HCT116 (cell line): Measurements from ENCODE around the gene TBL2. TPM values are rescaled to one million over a fixed set of nuclear protein-coding genes. Genes with fewer than 3 reads are reported as not detected.

Source experiments
- ATAC-seq: fragments of 200-7000 bp; cut with Tn5 transposase; 2 replicates; pipeline ENCODE4 v1.9.1; 2020; ENCODE audit warnings: mild to moderate bottlenecking, moderate library complexity
- BruUV-seq: library from RNA; stranded (reverse); fragments of 400-500 nt; replicated peaks from 2 replicates; lab custom pipeline; 2021; lab: Mats Ljungman, UMichigan
- CTCF ChIA-PET: fragments of 300-600 bp; sonication (Branson Sonifier 250); formaldehyde crosslinking; loops from one replicate; lab custom pipeline; 2021; ENCODE audit warnings: antibody characterized with exemption; lab: Charles Lee
- POLR2A ChIA-PET: fragments of 300-600, 350-600 bp; sonication (Branson Sonifier 250); formaldehyde crosslinking; loops from one replicate; lab custom pipeline; 2021; ENCODE audit warnings: antibody characterized with exemption; lab: Charles Lee
- RAD21 ChIA-PET, 2 experiments: fragments of 300-600 bp; sonication (Branson Sonifier 250); formaldehyde crosslinking; loops; one replicate each; lab custom pipeline; 2023; ENCODE audit warnings: low total read pairs in 2 of 2; ENCODE audit not compliant: uncharacterized antibody in 2 of 2, unreplicated experiment in 2 of 2, low non-redundant PET in 1 of 2; lab: Charles Lee
- DNase-seq: peaks from one replicate; pipeline ENCODE4 v3.0.0-alpha.2; 2010; ENCODE audit warnings: low read depth, low spot score
- H2AFZ ChIP-seq: fragments of 200-600 bp; shearing (Covaris generic), sonication (generic); 2 replicates; pipeline ENCODE4 v1.6.1; 2017; ENCODE audit warnings: low read depth, mixed run types, mixed read lengths, antibody characterized with exemption, low read length; ENCODE audit not compliant: poor library complexity, severe bottlenecking
- H3K27ac ChIP-seq: 2 replicates; pipeline ENCODE4 v1.5.1; 2012; ENCODE audit warnings: low read depth, low read length
- H3K27me3 ChIP-seq: fragments of 200-600 bp; sonication (generic); 2 replicates; pipeline ENCODE4 v1.6.1; 2016; ENCODE audit warnings: mixed run types, low read length, mixed read lengths; ENCODE audit not compliant: insufficient read depth
- H3K36me3 ChIP-seq, 2 experiments: fragments of 200-500 bp in 1 of 2; fragments of 200-600 bp in 1 of 2; sonication (Bioruptor generic) in 1 of 2; sonication (generic) in 1 of 2; 2 replicates each; pipeline versions ENCODE4 v1.5.1 to v1.6.1; 2014 to 2016; ENCODE audit warnings: low read length in 2 of 2, inconsistent platforms in 1 of 2, mixed read lengths in 1 of 2, mixed run types in 1 of 2; ENCODE audit not compliant: insufficient read depth in 2 of 2, control insufficient read depth in 1 of 2
- H3K4me1 ChIP-seq, 2 experiments: fragments of 200-600 bp in 1 of 2; sonication (generic) in 1 of 2; 2 replicates each; pipeline versions ENCODE4 v1.5.1 to v1.6.1; 2012 to 2017; ENCODE audit warnings: low read length in 2 of 2, inconsistent platforms in 1 of 2, mild to moderate bottlenecking in 1 of 2, mixed read lengths in 1 of 2, mixed run types in 1 of 2, moderate library complexity in 1 of 2; ENCODE audit not compliant: insufficient read depth in 2 of 2, control insufficient read depth in 1 of 2
- H3K4me2 ChIP-seq: fragments of 200-600 bp; sonication (generic); 2 replicates; pipeline ENCODE4 v1.6.1; 2017; ENCODE audit warnings: mixed run types, low read length, mixed read lengths
- H3K4me3 ChIP-seq, 2 experiments: fragments of 200-600 bp in 1 of 2; sonication (generic) in 1 of 2; replicated peaks in 1 of 2; 2 replicates each; pipeline ENCODE4 v1.5.1; 2011 to 2016; ENCODE audit warnings: low read length in 2 of 2, control low read depth in 1 of 2, low read depth in 1 of 2, mild to moderate bottlenecking in 1 of 2, mixed read lengths in 1 of 2, mixed run types in 1 of 2
- H3K79me2 ChIP-seq: fragments of 200-600 bp; sonication (generic); 2 replicates; pipeline ENCODE4 v1.6.1; 2017; ENCODE audit warnings: mild to moderate bottlenecking, mixed run types, low read length, moderate library complexity, mixed read lengths; ENCODE audit not compliant: insufficient read depth
- H3K9ac ChIP-seq: fragments of 200-600 bp; sonication (generic); 2 replicates; pipeline ENCODE4 v1.6.1; 2016; ENCODE audit warnings: low read length, mixed read lengths
- H3K9me2 ChIP-seq: fragments of 200-600 bp; sonication (generic), shearing (Covaris generic); 2 replicates; pipeline ENCODE4 v1.6.1; 2017; ENCODE audit warnings: mixed run types, mild to moderate bottlenecking, moderate library complexity; ENCODE audit not compliant: insufficient read depth
- H3K9me3 ChIP-seq, 2 experiments: fragments of 200-500 bp in 1 of 2; fragments of 200-600 bp in 1 of 2; sonication (Bioruptor generic) in 1 of 2; sonication (generic) in 1 of 2; 2 replicates each; pipeline ENCODE4 v1.6.1; 2014 to 2017; ENCODE audit warnings: low read length in 2 of 2, mixed read lengths in 2 of 2, inconsistent platforms in 1 of 2, low read depth in 1 of 2, mild to moderate bottlenecking in 1 of 2, mixed run types in 1 of 2, moderate library complexity in 1 of 2; ENCODE audit not compliant: control insufficient read depth in 1 of 2, insufficient read depth in 1 of 2
- H4K20me1 ChIP-seq: fragments of 200-600 bp; sonication (generic), shearing (Covaris generic); 2 replicates; pipeline ENCODE4 v1.6.1; 2017; ENCODE audit warnings: mixed run types, mild to moderate bottlenecking, moderate library complexity; ENCODE audit not compliant: insufficient read depth
- CBX3 ChIP-seq: IDR thresholded peaks from 2 replicates; pipeline ENCODE4 v1.6.1; 2012; ENCODE audit warnings: low read depth
- CEBPB ChIP-seq: IDR thresholded peaks from 2 replicates; pipeline ENCODE4 v1.6.1; 2012; ENCODE audit warnings: low read depth
- ELF1 ChIP-seq: IDR thresholded peaks from 2 replicates; pipeline ENCODE4 v1.6.1; 2012; ENCODE audit warnings: low read depth, borderline replicate concordance
- EZH2 ChIP-seq: fragments of 200-600 bp; sonication (generic); IDR thresholded peaks from 2 replicates; pipeline ENCODE4 v1.6.1; 2017; ENCODE audit warnings: antibody characterized with exemption, mixed run types
- POLR2A ChIP-seq: IDR thresholded peaks from 2 replicates; pipeline ENCODE4 v1.7.0; 2011; ENCODE audit warnings: borderline replicate concordance; ENCODE audit not compliant: insufficient read depth, insufficient read length; ENCODE audit errors: extremely low read depth
- POLR2AphosphoS5 ChIP-seq: IDR thresholded peaks from 2 replicates; pipeline ENCODE4 v1.6.1; 2011; ENCODE audit warnings: mild to moderate bottlenecking, low read depth, low read length, moderate library complexity
- SIN3A ChIP-seq: IDR thresholded peaks from 2 replicates; pipeline ENCODE4 v1.6.1; 2012; ENCODE audit warnings: low read depth
- SRF ChIP-seq: IDR thresholded peaks from 2 replicates; pipeline ENCODE4 v1.6.1; 2012; ENCODE audit warnings: low read depth
- TCF7L2 ChIP-seq: IDR thresholded peaks from 2 replicates; pipeline ENCODE4 v1.7.0; 2011; ENCODE audit warnings: borderline replicate concordance, inconsistent platforms; ENCODE audit not compliant: insufficient read depth, insufficient read length; ENCODE audit errors: extremely low read depth
- ZNF274 ChIP-seq: fragments of 200-500 bp; sonication (Bioruptor generic); IDR thresholded peaks from 2 replicates; pipeline ENCODE4 v1.6.1; 2014; ENCODE audit warnings: mild to moderate bottlenecking, low read depth, low read length, inconsistent platforms
- intact Hi-C: fragments of 100-400 bp; cut with micrococcal nuclease; formaldehyde crosslinking; loops from 2 replicates; pipeline ENCODE4 v1.10.0; 2022
- total RNA-seq: library from RNA; stranded (reverse); gene quantifications from one replicate; pipeline ENCODE4 v1.2.1, GENCODE V29; 2021; ENCODE audit not compliant: unreplicated experiment
- TF ChIP-seq, protein P1 (sequence below): IDR thresholded peaks from 2 replicates; pipeline ENCODE4 v1.6.1; 2012
- TF ChIP-seq, protein P2 (sequence below), 3 experiments: fragments of 200-600 bp in 1 of 3; sonication (generic) in 1 of 3; IDR thresholded peaks in 2 of 3; conservative IDR thresholded peaks in 1 of 3; 2 replicates each; pipeline ENCODE4 v1.5.1; 2012 to 2017; ENCODE audit warnings: low read depth in 2 of 3, low read length in 2 of 3, antibody characterized with exemption in 1 of 3, borderline replicate concordance in 1 of 3, control low read depth in 1 of 3, mild to moderate bottlenecking in 1 of 3, mixed read lengths in 1 of 3, mixed run types in 1 of 3, moderate library complexity in 1 of 3; ENCODE audit not compliant: insufficient read depth in 1 of 3
- TF ChIP-seq, protein P3 (sequence below): IDR thresholded peaks from 2 replicates; pipeline ENCODE4 v1.6.1; 2012

TBL2 gene
- total RNA-seq, 1 experiment from 2014 or later = 55.0 TPM

DNA sequence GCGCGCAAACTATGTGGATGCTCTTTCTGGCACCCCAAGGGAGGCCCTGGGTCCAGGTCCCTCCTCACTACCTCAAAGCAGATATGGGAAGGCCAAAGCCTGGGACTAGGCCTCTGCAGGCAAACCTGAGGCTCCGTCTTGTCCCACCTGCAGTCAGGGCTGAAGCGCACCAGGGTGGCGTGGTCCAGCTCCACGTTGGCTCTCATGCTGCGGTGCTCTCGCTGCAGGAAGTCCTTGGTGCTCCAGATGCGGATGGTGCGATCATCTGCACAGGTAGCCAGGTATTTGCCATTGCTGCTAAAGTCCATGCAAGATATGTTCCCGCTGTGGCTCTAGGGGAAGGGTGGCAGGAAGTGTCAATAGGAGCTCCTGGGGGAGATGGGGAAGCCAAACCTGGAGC is 4.6 kb downstream of the TBL2 start:
- Histone ChIP-seq H3K27ac (no peak overlapping the region), H3K9me3 (no peaks in the 10 kb centered on the region), H3K4me3 (no peak overlapping the region), H3K9ac (no peak overlapping the region), H3K79me2 (peaks cover 52% of the 10 kb centered on the region), H3K27me3 (no peaks in the 10 kb centered on the region), H3K36me3 (peaks cover 48 to 51% of the 10 kb centered on the region in 2 experiments), H3K4me2 (no peak overlapping the region), H2AFZ (no peak overlapping the region), H3K9me2 (no peaks in the 10 kb centered on the region), H4K20me1 (no peaks in the 10 kb centered on the region), H3K4me1 (peaks cover 17 to 21% of the 10 kb centered on the region in 2 experiments)
- ChIA-PET RAD21 (no interaction called here), POLR2A (no interaction called here), CTCF (no interaction called here)
- no TSS peak for BruUV-seq
- no peak for ATAC-seq
- DNase-seq = no peak
- intact Hi-C loops = no loop called here
- TF ChIP-seq, protein P1, sequence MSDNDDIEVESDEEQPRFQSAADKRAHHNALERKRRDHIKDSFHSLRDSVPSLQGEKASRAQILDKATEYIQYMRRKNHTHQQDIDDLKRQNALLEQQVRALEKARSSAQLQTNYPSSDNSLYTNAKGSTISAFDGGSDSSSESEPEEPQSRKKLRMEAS = no peak
- TF ChIP-seq, protein P2, sequence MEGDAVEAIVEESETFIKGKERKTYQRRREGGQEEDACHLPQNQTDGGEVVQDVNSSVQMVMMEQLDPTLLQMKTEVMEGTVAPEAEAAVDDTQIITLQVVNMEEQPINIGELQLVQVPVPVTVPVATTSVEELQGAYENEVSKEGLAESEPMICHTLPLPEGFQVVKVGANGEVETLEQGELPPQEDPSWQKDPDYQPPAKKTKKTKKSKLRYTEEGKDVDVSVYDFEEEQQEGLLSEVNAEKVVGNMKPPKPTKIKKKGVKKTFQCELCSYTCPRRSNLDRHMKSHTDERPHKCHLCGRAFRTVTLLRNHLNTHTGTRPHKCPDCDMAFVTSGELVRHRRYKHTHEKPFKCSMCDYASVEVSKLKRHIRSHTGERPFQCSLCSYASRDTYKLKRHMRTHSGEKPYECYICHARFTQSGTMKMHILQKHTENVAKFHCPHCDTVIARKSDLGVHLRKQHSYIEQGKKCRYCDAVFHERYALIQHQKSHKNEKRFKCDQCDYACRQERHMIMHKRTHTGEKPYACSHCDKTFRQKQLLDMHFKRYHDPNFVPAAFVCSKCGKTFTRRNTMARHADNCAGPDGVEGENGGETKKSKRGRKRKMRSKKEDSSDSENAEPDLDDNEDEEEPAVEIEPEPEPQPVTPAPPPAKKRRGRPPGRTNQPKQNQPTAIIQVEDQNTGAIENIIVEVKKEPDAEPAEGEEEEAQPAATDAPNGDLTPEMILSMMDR (IDR thresholded peaks at IDR 0.05 in 2 of 3, conservative IDR thresholded peaks at IDR 0.05 in 1 of 3; ENCODE audit: borderline replicate concordance in 1 of 3, insufficient read depth in 1 of 3, low read depth in 2 of 3, low read length in 2 of 3) = no peak
- TF ChIP-seq SIN3A (no peak), POLR2A (no peak)

DNA sequence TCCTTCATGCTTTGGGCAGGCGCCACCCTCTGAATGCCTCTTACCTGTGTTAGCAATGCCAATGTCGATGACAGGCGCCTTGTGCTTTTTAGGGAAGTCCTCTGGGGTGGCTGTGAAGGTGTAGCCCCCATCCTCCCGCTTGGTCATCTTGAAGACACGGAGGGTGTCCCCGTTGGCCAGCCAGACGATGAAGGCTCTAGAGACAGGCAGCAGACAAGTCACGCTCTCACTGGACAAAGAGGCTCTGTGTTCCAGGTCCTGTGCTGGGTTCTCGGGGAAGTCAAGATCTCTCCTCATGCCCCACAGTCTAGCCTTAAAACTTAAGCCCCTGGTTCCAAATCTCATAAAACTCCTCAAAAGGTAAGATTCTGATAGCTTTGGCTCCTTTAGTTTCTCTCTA is 5.1 kb downstream of the TBL2 start:
- H3K4me2 ChIP-seq = no peak overlapping the region
- peaks cover 48 to 51% of the 10 kb centered on the region in 2 experiments for H3K36me3 ChIP-seq
- ChIA-PET RAD21 (no interaction called here), POLR2A (no interaction called here), CTCF (no interaction called here)
- H2AFZ ChIP-seq = no peak overlapping the region
- DNase-seq (no peak), ATAC-seq (no peak)
- H3K27ac ChIP-seq = no peak overlapping the region
- no peaks in the 10 kb centered on the region for H4K20me1 ChIP-seq
- no peak overlapping the region for H3K4me3 ChIP-seq
- no peak overlapping the region for H3K9ac ChIP-seq
- no peaks in the 10 kb centered on the region for H3K9me3 ChIP-seq
- no peaks in the 10 kb centered on the region for H3K27me3 ChIP-seq
- no TSS peak for BruUV-seq
- peaks cover 52% of the 10 kb centered on the region for H3K79me2 ChIP-seq
- peaks cover 17 to 19% of the 10 kb centered on the region in 2 experiments for H3K4me1 ChIP-seq
- intact Hi-C loops = no loop called here
- no peaks in the 10 kb centered on the region for H3K9me2 ChIP-seq
- TF ChIP-seq ELF1 (no peak), CEBPB (no peak), TCF7L2 (no peak), CBX3 (no peak), SIN3A (no peak), EZH2 (no peak), ZNF274 (no peak), SRF (no peak), POLR2AphosphoS5 (no peak)
- TF ChIP-seq, protein P3, sequence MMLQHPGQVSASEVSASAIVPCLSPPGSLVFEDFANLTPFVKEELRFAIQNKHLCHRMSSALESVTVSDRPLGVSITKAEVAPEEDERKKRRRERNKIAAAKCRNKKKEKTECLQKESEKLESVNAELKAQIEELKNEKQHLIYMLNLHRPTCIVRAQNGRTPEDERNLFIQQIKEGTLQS = no peak
- TF ChIP-seq, protein P2 (IDR thresholded peaks at IDR 0.05 in 2 of 3, conservative IDR thresholded peaks at IDR 0.05 in 1 of 3; ENCODE audit: borderline replicate concordance in 1 of 3, insufficient read depth in 1 of 3, low read depth in 2 of 3, low read length in 2 of 3) = no peak
